Stimulated activated CD8-positive, alpha-beta memory T cell treated with anti-CD3 and anti-CD28 coated beads, Interleukin-15, amount 100 ng/mL, for 1 hour (primary cell): ENCODE data around the gene MYL9.

ENCODE experiments used
- DNase-seq: peaks from one replicate; pipeline ENCODE4 v3.0.0-alpha.2; 2020; ENCODE audit warnings: low read depth

Gene MYL9

GRCh38 chr20:36584018-36584481, 42.7 kb downstream of the MYL9 start:
- DNase-seq = no peak

DNA sequence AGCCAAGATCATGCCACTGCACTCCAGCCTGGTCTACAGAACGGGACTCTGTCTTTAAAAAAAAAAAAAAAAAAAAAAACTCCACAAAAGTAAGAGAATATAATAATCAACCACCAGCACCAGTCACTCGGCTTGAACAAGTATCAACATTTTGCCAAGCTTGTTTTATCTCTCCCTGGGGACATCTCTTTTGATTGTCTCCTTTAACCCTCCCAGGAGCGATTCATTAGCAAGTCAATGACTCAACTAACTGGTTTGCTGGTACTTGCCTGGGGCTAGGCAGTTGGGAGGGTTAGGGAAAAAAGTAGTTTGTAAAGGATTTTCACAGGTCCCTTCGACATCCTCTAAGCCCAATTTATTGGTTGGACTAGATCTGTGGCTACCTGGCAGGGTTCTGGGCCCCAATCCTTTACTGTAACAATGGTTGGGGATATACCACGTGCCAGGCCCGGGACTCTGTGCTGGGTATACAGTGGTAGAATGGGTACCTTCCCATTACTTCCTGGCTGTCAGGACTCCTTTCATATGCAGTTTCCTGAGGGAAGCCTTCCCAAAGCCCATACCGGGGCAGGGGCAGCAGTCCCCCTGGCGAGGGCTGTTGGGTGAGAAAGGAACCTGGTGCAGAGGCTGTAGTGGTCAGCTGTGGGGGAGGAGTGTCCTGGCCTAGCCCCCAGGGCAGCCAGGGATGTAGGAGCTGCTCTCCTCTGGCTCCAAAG, 44.2 kb downstream of the MYL9 start:
- no peak for DNase-seq

- no peak for DNase-seq
Measured at GRCh38 chr20:36587388-36588070, 46.2 kb downstream of the MYL9 start.

DNA sequence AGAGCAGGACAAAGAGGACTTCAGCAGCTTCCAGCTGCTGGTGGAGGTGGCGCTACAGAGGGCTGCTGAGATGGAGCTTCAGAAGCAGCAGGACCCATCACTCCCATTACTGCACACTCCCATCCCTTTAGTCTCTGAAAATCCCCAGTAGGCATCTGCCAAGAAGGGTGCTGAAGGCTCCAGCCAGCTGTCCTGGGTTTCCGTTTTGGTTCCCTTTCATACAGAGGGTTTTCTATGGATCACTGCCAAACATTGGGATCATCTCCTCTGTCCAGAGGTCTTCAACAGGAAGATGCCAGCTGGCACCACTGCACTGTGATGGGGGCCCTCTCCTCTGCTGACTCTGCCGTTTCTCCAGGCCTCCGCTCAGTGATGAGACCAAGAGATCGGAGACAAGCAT, 50.0 kb downstream of the MYL9 start:
- no peak for DNase-seq

DNA sequence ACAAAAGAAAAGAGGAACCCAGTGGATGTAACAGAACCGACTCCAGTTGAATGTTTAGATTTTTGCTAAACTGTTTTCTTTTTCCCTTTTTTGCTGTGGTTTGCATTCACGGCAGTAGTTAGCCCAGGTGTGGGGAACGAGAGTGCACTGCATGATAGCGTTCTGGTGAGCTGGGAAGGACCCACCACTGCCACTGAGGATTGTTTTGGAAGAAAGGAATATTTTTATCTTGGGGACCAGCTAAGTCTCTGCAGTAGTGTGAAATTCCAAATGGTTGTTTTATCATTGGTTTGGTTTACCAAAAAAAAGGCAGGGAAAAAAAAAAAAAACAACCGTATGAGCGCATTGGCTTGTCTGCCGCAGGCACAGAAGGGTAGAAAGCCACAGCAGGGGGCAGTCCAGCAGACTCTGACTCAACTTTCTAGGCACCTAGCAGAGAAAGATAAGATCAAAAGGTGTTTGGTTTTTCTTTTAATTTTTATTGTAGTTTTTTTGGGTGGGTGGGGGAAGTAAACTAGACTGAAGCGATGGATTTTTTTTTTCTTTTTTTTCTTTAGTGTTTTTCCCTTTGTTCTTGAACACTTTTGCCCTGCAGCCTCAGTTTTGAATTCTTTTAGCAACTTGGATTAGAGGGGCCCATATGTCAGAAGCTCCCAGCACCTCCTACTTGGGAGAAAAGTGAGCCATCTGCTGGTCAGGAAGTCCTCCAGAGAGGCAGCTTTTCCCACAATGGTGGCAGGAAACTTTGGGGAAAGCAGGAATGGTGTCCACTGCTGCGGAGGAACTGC, 50.7 kb downstream of the MYL9 start:
- peak; percentile 25 for DNase-seq

- DNase-seq = no peak
Measured at GRCh38 chr20:36593347-36593929, 52.1 kb downstream of the MYL9 start.

DNA sequence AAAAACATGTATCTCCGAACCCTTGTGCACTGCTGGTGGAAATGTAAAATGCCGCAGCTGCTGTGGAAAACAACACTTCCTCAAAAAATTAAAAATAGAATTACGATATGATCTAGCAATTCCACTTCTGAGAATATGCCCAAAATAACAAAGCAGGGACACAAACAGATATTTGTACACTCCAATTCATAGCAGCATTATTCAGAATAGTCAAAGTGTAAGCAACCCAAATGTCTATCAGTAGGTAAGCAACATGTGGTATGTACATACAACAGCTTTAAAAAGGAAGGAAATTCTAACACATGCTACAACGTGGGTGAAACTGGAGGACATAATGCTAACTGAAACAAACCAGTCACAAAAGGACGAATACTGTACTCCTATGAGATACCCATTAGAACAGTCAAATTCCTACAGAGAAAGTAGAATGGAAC, 58.6 kb downstream of the MYL9 start:
- DNase-seq = no peak
